SK-N-SH (cell line): ENCODE results near the gene LRFN4. TPM values are rescaled to one million over a fixed set of nuclear protein-coding genes. Genes with fewer than 3 reads are reported as not detected.

Source experiments
- CTCF ChIA-PET: fragments of 300-600, 350-600 bp; formaldehyde crosslinking; extraction: SDS; loops from one replicate; lab custom pipeline; 2021; lab: Yijun Ruan, JAX
- POLR2A ChIA-PET: fragments of 350-600 bp; sonication (Branson Sonifier 250); formaldehyde crosslinking; extraction: SDS; loops from one replicate; lab custom pipeline; 2020; ENCODE audit warnings: antibody characterized with exemption, inconsistent platforms; lab: Yijun Ruan, JAX
- DNase-seq: peaks from one replicate; pipeline ENCODE4 v3.0.0; 2012
- H2AFZ ChIP-seq: fragments of 200-600 bp; sonication (generic); 2 replicates; pipeline ENCODE4 v1.8.1; 2016; ENCODE audit warnings: antibody characterized with exemption, mild to moderate bottlenecking, low read depth
- H3F3A ChIP-seq: fragments of 200-600 bp; sonication (generic); replicated peaks from 2 replicates; pipeline ENCODE3; 2016; ENCODE audit warnings: antibody characterized with exemption, mild to moderate bottlenecking; ENCODE audit not compliant: insufficient read depth
- H3K27ac ChIP-seq, 2 experiments: fragments of 200-500 bp in 1 of 2; fragments of 200-600 bp in 1 of 2; sonication (Bioruptor generic) in 1 of 2; sonication (generic), shearing (Covaris generic) in 1 of 2; 2 replicates each; pipeline versions ENCODE4 v1.5.1 to v1.6.1; 2014 to 2016; ENCODE audit warnings: low read depth in 2 of 2, inconsistent platforms in 1 of 2, low read length in 1 of 2, mild to moderate bottlenecking in 1 of 2, mixed read lengths in 1 of 2
- H3K27me3 ChIP-seq: fragments of 200-600 bp; sonication (generic), shearing (Covaris generic); 2 replicates; pipeline ENCODE4 v1.6.1; 2016; ENCODE audit warnings: mixed run types; ENCODE audit not compliant: insufficient read depth
- H3K36me3 ChIP-seq, 2 experiments: fragments of 200-500 bp in 1 of 2; fragments of 200-600 bp in 1 of 2; sonication (Bioruptor generic) in 1 of 2; sonication (generic) in 1 of 2; replicated peaks in 1 of 2; 2 replicates each; pipeline versions ENCODE3 to v1.5.1; 2014 to 2016; ENCODE audit warnings: low read length in 1 of 2, mild to moderate bottlenecking in 1 of 2; ENCODE audit not compliant: insufficient read depth in 2 of 2, control insufficient read depth in 1 of 2
- H3K4me1 ChIP-seq, 2 experiments: fragments of 200-500 bp in 1 of 2; fragments of 200-600 bp in 1 of 2; sonication (Bioruptor generic) in 1 of 2; sonication (generic), shearing (Covaris generic) in 1 of 2; 2 replicates each; pipeline versions ENCODE4 v1.5.1 to v1.6.1; 2014 to 2016; ENCODE audit warnings: low read depth in 1 of 2, low read length in 1 of 2, mixed run types in 1 of 2; ENCODE audit not compliant: insufficient read depth in 2 of 2, control insufficient read depth in 1 of 2
- H3K4me2 ChIP-seq: fragments of 200-600 bp; sonication (generic), shearing (Covaris generic); 2 replicates; pipeline ENCODE4 v1.6.1; 2017; ENCODE audit warnings: mixed run types
- H3K4me3 ChIP-seq, 2 experiments: fragments of 200-500 bp in 1 of 2; fragments of 200-600 bp in 1 of 2; sonication (Bioruptor generic) in 1 of 2; sonication (generic), shearing (Covaris generic) in 1 of 2; 2 replicates each; pipeline versions ENCODE4 v1.5.1 to v1.8.1; 2014 to 2016; ENCODE audit warnings: low read depth in 2 of 2, inconsistent platforms in 1 of 2, low read length in 1 of 2, mild to moderate bottlenecking in 1 of 2, mixed read lengths in 1 of 2, moderate library complexity in 1 of 2
- H3K79me2 ChIP-seq: fragments of 200-600 bp; sonication (generic); 2 replicates; pipeline ENCODE4 v1.8.1; 2017; ENCODE audit warnings: mild to moderate bottlenecking; ENCODE audit not compliant: insufficient read depth
- H3K9ac ChIP-seq: fragments of 200-600 bp; sonication (generic); 2 replicates; pipeline ENCODE4 v1.6.1; 2017; ENCODE audit warnings: mixed run types
- H3K9me2 ChIP-seq: fragments of 200-600 bp; sonication (generic); 2 replicates; pipeline ENCODE4 v1.6.1; 2017; ENCODE audit warnings: mixed run types
- H3K9me3 ChIP-seq: fragments of 200-600 bp; sonication (generic); 2 replicates; pipeline ENCODE4 v1.6.1; 2017; ENCODE audit warnings: mixed run types, mild to moderate bottlenecking, moderate library complexity
- H4K20me1 ChIP-seq: fragments of 200-600 bp; sonication (generic); 2 replicates; pipeline ENCODE4 v1.6.1; 2017; ENCODE audit warnings: mild to moderate bottlenecking, mixed run types; ENCODE audit not compliant: insufficient read depth
- EP300 ChIP-seq, 2 experiments: IDR thresholded peaks; 2 replicates each; pipeline versions ENCODE4 v1.4.0 to v1.6.1; 2012; ENCODE audit warnings: borderline replicate concordance in 1 of 2, low read depth in 1 of 2, low read length in 1 of 2
- EZH2phosphoT487 ChIP-seq: fragments of 200-600 bp; sonication (generic); IDR thresholded peaks from 2 replicates; pipeline ENCODE4 v1.6.1; 2017; ENCODE audit warnings: low read depth, mixed run types, mild to moderate bottlenecking, antibody characterized with exemption, moderate library complexity, borderline replicate concordance
- FOSL2 ChIP-seq: IDR thresholded peaks from 2 replicates; pipeline ENCODE4 v1.4.0; 2012; ENCODE audit warnings: low read depth, mild to moderate bottlenecking, moderate library complexity, borderline replicate concordance
- FOXM1 ChIP-seq: IDR thresholded peaks from 2 replicates; pipeline ENCODE4 v1.4.0; 2012; ENCODE audit warnings: low read depth, mild to moderate bottlenecking
- GABPA ChIP-seq: IDR thresholded peaks from 2 replicates; pipeline ENCODE4 v1.4.0; 2012; ENCODE audit warnings: low read depth, mild to moderate bottlenecking
- GATA2 ChIP-seq: sonication (generic); formaldehyde crosslinking; IDR thresholded peaks from 2 replicates; pipeline ENCODE4 v1.5.0; 2020; ENCODE audit warnings: mild to moderate bottlenecking, missing genetic modification reagents
- MEF2A ChIP-seq: IDR thresholded peaks from 2 replicates; pipeline ENCODE4 v1.4.0; 2012; ENCODE audit warnings: low read depth, borderline replicate concordance
- NRF1 ChIP-seq: IDR thresholded peaks from 2 replicates; pipeline ENCODE4 v1.6.1; 2012; ENCODE audit warnings: low read depth, mild to moderate bottlenecking, low read length
- POLR2AphosphoS5 ChIP-seq: IDR thresholded peaks from 2 replicates; pipeline ENCODE4 v1.6.1; 2012; ENCODE audit warnings: low read depth, low read length
- RAD21 ChIP-seq: IDR thresholded peaks from 2 replicates; pipeline ENCODE4 v1.6.1; 2012; ENCODE audit warnings: mild to moderate bottlenecking, low read length
- RXRA ChIP-seq: IDR thresholded peaks from 2 replicates; pipeline ENCODE4 v1.4.0; 2012; ENCODE audit warnings: low read depth, mild to moderate bottlenecking, borderline replicate concordance
- SIN3A ChIP-seq: IDR thresholded peaks from 2 replicates; pipeline ENCODE4 v1.6.1; 2012; ENCODE audit warnings: low read depth, mild to moderate bottlenecking, low read length, moderate library complexity, borderline replicate concordance
- SMC3 ChIP-seq: IDR thresholded peaks from 2 replicates; pipeline ENCODE4 v1.6.1; 2012; ENCODE audit warnings: low read depth, low read length, improper control_type of control experiment
- TEAD4 ChIP-seq: IDR thresholded peaks from 2 replicates; pipeline ENCODE4 v1.4.0; 2012; ENCODE audit warnings: mild to moderate bottlenecking, borderline replicate concordance; ENCODE audit not compliant: insufficient read depth
- WGBS: methylation state at CpG from one replicate; pipeline ENCODE4 v1.1.6; 2017; ENCODE audit warnings: low lambda C conversion rate; 5-methylcytosine and 5-hydroxymethylcytosine counted together
- polyA plus RNA-seq, 3 experiments: library from polyadenylated mRNA; depleted of rRNA; stranded (reverse); fragments of >200 nt; gene quantifications; 2 replicates each; pipeline ENCODE4 v1.2.3, GENCODE V29; 2012
- TF ChIP-seq, protein P1 (sequence below): fragments of 150-350 bp; IDR thresholded peaks from 2 replicates; pipeline ENCODE4 v1.6.1; 2016; ENCODE audit warnings: mild to moderate bottlenecking, low read depth, low read length
- TF ChIP-seq, protein P2 (sequence below): IDR thresholded peaks from 2 replicates; pipeline ENCODE4 v1.6.1; 2012; ENCODE audit warnings: mild to moderate bottlenecking, low read depth, low read length, moderate library complexity
- TF ChIP-seq, protein P3 (sequence below): IDR thresholded peaks from 2 replicates; pipeline ENCODE4 v1.4.0; 2012; ENCODE audit warnings: low read depth, borderline replicate concordance
- TF ChIP-seq, protein P4 (sequence below): IDR thresholded peaks from 2 replicates; pipeline ENCODE4 v1.4.0; 2012; ENCODE audit warnings: low read depth, borderline replicate concordance

Gene LRFN4
- polyA plus RNA-seq, 1 of the 3 experiments (the other 2 are of a cell fraction) = 15.9 TPM

DNA sequence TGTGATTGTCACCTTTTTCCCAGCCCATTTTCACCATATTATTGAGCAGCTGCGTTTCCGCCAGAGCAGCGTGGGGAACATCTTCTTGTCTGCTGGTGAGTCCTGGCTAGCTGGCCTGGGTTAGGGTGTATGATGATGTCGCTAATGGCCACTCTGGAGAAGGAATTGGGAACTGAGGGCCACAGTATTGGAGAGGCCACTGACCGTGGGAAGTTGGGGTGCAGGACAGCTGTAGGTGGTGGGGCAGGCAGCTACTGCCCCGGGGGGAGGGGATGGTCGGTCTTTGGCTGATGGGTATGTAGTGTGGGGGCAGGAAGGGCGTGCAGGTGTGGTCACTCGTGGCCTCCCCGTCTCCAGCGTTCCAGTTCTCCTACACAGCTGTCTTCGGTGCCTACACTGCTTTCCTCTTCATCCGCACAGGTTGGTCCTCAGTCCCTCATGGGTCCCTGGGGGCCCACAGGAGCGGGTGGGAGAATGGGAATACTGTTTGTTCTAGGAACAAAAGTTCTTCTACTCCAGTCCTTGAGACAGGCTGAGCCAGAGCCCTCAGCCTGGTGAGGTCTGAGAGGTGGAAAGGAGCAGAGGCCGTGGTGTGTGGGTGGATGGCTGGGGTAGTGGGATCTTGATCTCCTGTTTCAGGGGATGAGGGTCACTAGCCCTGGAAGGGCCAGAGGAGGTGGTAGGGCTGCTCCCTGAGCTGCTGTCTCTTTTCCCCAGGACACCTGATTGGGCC, 11.6 kb upstream of the LRFN4 start:
- ChIA-PET CTCF (interaction anchor here (1.0 to 4.6 kb wide), 7 partner anchors 11 to 472 kb away, joined by 3 to 46 read pairs (median 8); partner anchors contain the start of gene C11orf86), POLR2A (interaction anchor here (1.1 kb wide), 1 partner anchor 365 kb away, joined by 4 read pairs; the partner anchor contains the start of gene DPP3)
- TF ChIP-seq, protein P1, sequence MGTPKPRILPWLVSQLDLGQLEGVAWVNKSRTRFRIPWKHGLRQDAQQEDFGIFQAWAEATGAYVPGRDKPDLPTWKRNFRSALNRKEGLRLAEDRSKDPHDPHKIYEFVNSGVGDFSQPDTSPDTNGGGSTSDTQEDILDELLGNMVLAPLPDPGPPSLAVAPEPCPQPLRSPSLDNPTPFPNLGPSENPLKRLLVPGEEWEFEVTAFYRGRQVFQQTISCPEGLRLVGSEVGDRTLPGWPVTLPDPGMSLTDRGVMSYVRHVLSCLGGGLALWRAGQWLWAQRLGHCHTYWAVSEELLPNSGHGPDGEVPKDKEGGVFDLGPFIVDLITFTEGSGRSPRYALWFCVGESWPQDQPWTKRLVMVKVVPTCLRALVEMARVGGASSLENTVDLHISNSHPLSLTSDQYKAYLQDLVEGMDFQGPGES = no peak
- TF ChIP-seq TEAD4 (no peak), RAD21 (no peak), EZH2phosphoT487 (no peak), EP300 (IDR thresholded peaks at IDR 0.05; ENCODE audit: borderline replicate concordance in 1 of 2, low read depth in 1 of 2, low read length in 1 of 2) (no peak), GATA2 (CRISPR knock-in tag) (no peak), MEF2A (no peak), GABPA (no peak), RXRA (no peak), SMC3 (no peak), NRF1 (no peak), SIN3A (no peak), POLR2AphosphoS5 (no peak), FOXM1 (no peak), FOSL2 (no peak)
- TF ChIP-seq, protein P2, sequence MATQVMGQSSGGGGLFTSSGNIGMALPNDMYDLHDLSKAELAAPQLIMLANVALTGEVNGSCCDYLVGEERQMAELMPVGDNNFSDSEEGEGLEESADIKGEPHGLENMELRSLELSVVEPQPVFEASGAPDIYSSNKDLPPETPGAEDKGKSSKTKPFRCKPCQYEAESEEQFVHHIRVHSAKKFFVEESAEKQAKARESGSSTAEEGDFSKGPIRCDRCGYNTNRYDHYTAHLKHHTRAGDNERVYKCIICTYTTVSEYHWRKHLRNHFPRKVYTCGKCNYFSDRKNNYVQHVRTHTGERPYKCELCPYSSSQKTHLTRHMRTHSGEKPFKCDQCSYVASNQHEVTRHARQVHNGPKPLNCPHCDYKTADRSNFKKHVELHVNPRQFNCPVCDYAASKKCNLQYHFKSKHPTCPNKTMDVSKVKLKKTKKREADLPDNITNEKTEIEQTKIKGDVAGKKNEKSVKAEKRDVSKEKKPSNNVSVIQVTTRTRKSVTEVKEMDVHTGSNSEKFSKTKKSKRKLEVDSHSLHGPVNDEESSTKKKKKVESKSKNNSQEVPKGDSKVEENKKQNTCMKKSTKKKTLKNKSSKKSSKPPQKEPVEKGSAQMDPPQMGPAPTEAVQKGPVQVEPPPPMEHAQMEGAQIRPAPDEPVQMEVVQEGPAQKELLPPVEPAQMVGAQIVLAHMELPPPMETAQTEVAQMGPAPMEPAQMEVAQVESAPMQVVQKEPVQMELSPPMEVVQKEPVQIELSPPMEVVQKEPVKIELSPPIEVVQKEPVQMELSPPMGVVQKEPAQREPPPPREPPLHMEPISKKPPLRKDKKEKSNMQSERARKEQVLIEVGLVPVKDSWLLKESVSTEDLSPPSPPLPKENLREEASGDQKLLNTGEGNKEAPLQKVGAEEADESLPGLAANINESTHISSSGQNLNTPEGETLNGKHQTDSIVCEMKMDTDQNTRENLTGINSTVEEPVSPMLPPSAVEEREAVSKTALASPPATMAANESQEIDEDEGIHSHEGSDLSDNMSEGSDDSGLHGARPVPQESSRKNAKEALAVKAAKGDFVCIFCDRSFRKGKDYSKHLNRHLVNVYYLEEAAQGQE = no peak
- TF ChIP-seq, protein P3, sequence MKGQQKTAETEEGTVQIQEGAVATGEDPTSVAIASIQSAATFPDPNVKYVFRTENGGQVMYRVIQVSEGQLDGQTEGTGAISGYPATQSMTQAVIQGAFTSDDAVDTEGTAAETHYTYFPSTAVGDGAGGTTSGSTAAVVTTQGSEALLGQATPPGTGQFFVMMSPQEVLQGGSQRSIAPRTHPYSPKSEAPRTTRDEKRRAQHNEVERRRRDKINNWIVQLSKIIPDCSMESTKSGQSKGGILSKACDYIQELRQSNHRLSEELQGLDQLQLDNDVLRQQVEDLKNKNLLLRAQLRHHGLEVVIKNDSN = no peak
- TF ChIP-seq, protein P4, sequence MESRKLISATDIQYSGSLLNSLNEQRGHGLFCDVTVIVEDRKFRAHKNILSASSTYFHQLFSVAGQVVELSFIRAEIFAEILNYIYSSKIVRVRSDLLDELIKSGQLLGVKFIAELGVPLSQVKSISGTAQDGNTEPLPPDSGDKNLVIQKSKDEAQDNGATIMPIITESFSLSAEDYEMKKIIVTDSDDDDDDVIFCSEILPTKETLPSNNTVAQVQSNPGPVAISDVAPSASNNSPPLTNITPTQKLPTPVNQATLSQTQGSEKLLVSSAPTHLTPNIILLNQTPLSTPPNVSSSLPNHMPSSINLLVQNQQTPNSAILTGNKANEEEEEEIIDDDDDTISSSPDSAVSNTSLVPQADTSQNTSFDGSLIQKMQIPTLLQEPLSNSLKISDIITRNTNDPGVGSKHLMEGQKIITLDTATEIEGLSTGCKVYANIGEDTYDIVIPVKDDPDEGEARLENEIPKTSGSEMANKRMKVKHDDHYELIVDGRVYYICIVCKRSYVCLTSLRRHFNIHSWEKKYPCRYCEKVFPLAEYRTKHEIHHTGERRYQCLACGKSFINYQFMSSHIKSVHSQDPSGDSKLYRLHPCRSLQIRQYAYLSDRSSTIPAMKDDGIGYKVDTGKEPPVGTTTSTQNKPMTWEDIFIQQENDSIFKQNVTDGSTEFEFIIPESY = no peak
- Histone ChIP-seq H3K9me3 (no peaks in the 10 kb centered on the region), H3K4me2 (peak overlapping the region; percentile 92; the same call in 1 of the 2 replicates), H3K36me3 (peaks cover 3 to 35% of the 10 kb centered on the region in 2 experiments), H3K4me1 (peaks cover 13 to 24% of the 10 kb centered on the region in 2 experiments; a peak in 3 of 4 replicates), H3K9ac (no peak overlapping the region), H3K27ac (no peak overlapping the region), H2AFZ (no peak overlapping the region), H3K9me2 (no peaks in the 10 kb centered on the region), H4K20me1 (no peaks in the 10 kb centered on the region), H3K27me3 (no peaks in the 10 kb centered on the region), H3K79me2 (peaks cover 48% of the 10 kb centered on the region), H3K4me3 (no peak overlapping the region), H3F3A (no peaks in the 10 kb centered on the region)
- no peak for DNase-seq
- 88% methylated on average over 15 of the region's 15 CpGs for WGBS
